ENCODE results near the gene ATP2B3. TPM values are rescaled to one million over a fixed set of nuclear protein-coding genes. Genes with fewer than 3 reads are reported as not detected.

ATP2B3 gene
- total RNA-seq, 2 donors from 2014 or later: not detected

DNA sequence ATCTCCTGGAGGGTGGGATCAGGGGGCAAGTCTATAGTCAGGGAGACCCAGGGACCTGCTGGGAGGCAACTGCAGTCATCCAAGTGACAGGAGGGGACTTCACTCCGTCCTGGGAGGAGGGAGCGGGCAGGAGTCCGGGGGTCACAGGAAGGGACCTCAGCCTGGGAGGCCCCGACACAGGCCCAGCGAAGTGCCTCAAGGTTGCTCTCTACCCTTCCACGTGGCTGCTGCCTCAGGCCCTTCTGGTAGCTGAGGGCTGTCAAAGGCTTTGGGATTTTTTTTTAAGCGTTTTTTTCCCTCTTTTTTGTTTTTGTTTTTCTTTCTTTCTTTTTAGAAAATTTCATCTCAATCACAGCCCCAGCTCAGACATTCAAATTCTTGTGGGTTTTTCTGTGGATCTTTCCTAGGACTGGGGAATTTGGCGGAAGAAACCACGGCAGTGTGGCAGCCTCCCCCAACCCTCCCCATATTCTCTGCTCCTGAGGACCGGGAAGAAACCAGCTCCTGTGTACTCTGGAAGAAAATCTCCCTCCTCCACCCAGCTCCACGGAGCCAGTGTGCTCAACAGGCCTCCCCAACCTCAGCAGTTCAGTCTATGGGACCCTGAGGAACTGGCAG lies 45.7 kb upstream of the ATP2B3 start:
- DNase-seq (no peak), ATAC-seq (no peak)
- Histone ChIP-seq H3K27ac (no peak overlapping the region), H3K9me3 (no peaks in the 10 kb centered on the region), H3K27me3 (no peaks in the 10 kb centered on the region), H3K36me3 (replicated peaks in 1 of 2; ENCODE audit: insufficient read depth in 1 of 2, low read depth in 2 of 2) (no peaks in the 10 kb centered on the region), H3K4me1 (peaks cover 16% of the 10 kb centered on the region), H3K4me3 (no peak overlapping the region)
- TF ChIP-seq CTCF (IDR thresholded peaks at IDR 0.05) (no peak), POLR2A (IDR thresholded peaks at IDR 0.05) (no peak)
- intact Hi-C loops (cut with DNase I): no loop called here
- 69 to 77% methylated on average over 7 of the region's 11 CpGs for WGBS, 2 donors

GRCh38 chrX:153473126-153473525 lies 44.3 kb upstream of the ATP2B3 start:
- Histone ChIP-seq H3K4me3 (no peak overlapping the region), H3K9me3 (no peaks in the 10 kb centered on the region), H3K4me1 (peaks cover 16% of the 10 kb centered on the region), H3K27me3 (no peaks in the 10 kb centered on the region), H3K36me3 (replicated peaks in 1 of 2; ENCODE audit: insufficient read depth in 1 of 2, low read depth in 2 of 2) (no peaks in the 10 kb centered on the region), H3K27ac (no peak overlapping the region)
- 100% methylated on average over 3 of the region's 10 CpGs; no CpG with 5 or more reads in 1 of the 2 donors for WGBS, 2 donors
- no peak for TF ChIP-seq CTCF (IDR thresholded peaks at IDR 0.05)
- TF ChIP-seq POLR2A (IDR thresholded peaks at IDR 0.05): no peak
- no peak for DNase-seq
- intact Hi-C loops (cut with DNase I): no loop called here
- no peak for ATAC-seq

- H3K27me3 ChIP-seq: no peaks in the 10 kb centered on the region
- H3K9me3 ChIP-seq: no peaks in the 10 kb centered on the region
- intact Hi-C loops (cut with DNase I): no loop called here
- DNase-seq (no peak), ATAC-seq (no peak)
- no peak overlapping the region for H3K4me3 ChIP-seq
- TF ChIP-seq POLR2A (IDR thresholded peaks at IDR 0.05) (no peak), CTCF (IDR thresholded peaks at IDR 0.05) (no peak)
- H3K36me3 ChIP-seq (replicated peaks in 1 of 2; ENCODE audit: insufficient read depth in 1 of 2, low read depth in 2 of 2): no peaks in the 10 kb centered on the region
- H3K27ac ChIP-seq: no peak overlapping the region
- 96 to 97% methylated on average over 5 to 6 of the region's 10 CpGs for WGBS, 2 donors
- H3K4me1 ChIP-seq: peaks cover 11% of the 10 kb centered on the region
These were observed 43.2 kb upstream of the ATP2B3 start for GRCh38 chrX:153474266-153474665.

- TF ChIP-seq CTCF (IDR thresholded peaks at IDR 0.05) (no peak), POLR2A (IDR thresholded peaks at IDR 0.05) (no peak)
- intact Hi-C loops (cut with DNase I): no loop called here
- no peak for ATAC-seq
- peaks cover 6% of the 10 kb centered on the region for H3K4me1 ChIP-seq
- H3K27me3 ChIP-seq: no peaks in the 10 kb centered on the region
- H3K4me3 ChIP-seq: no peak overlapping the region
- H3K9me3 ChIP-seq: no peaks in the 10 kb centered on the region
- H3K36me3 ChIP-seq (replicated peaks in 1 of 2; ENCODE audit: insufficient read depth in 1 of 2, low read depth in 2 of 2): no peaks in the 10 kb centered on the region
- H3K27ac ChIP-seq: no peak overlapping the region
- WGBS, 2 donors: 4% methylated on average over 5 of the region's 59 CpGs; no CpG with 5 or more reads in 1 of the 2 donors
- peak; percentile 54 to 69 (median 61) for DNase-seq
These were observed 42.7 kb upstream of the ATP2B3 start for GRCh38 chrX:153474718-153475117.

- TF ChIP-seq POLR2A (IDR thresholded peaks at IDR 0.05) (no peak), CTCF (IDR thresholded peaks at IDR 0.05) (no peak)
- 86 to 90% methylated on average over 6 to 7 of the region's 7 CpGs for WGBS, 2 donors
- intact Hi-C loops (cut with DNase I): no loop called here
- no peak overlapping the region for H3K27ac ChIP-seq
- H3K4me3 ChIP-seq: no peak overlapping the region
- H3K9me3 ChIP-seq: no peaks in the 10 kb centered on the region
- H3K36me3 ChIP-seq (replicated peaks in 1 of 2; ENCODE audit: insufficient read depth in 1 of 2, low read depth in 2 of 2): no peaks in the 10 kb centered on the region
- H3K4me1 ChIP-seq: peaks cover 4% of the 10 kb centered on the region
- ATAC-seq (no peak), DNase-seq (no peak)
- no peaks in the 10 kb centered on the region for H3K27me3 ChIP-seq
These were observed 42.2 kb upstream of the ATP2B3 start for GRCh38 chrX:153475271-153475670.
